HUES48 (cell line): ENCODE data around the gene CYBC1.
"Not testable (repeated sequence)": the region's sequence is repeated elsewhere in the genome, so short reads cannot be mapped to it uniquely, and the experiment has no call there.

Experiments used
- H3K27ac ChIP-seq: one replicate; pipeline ENCODE4 v1.7.0; 2013; ENCODE audit warnings: low read depth, low read length, inconsistent platforms
- H3K27me3 ChIP-seq: 2 replicates; pipeline ENCODE4 v1.6.1; 2013; ENCODE audit warnings: mild to moderate bottlenecking, low read length; ENCODE audit not compliant: control insufficient read depth, insufficient read depth
- H3K36me3 ChIP-seq: 2 replicates; pipeline ENCODE4 v1.6.1; 2013; ENCODE audit warnings: low read length; ENCODE audit not compliant: control insufficient read depth, insufficient read depth
- H3K4me1 ChIP-seq: 2 replicates; pipeline ENCODE4 v1.6.1; 2013; ENCODE audit warnings: mild to moderate bottlenecking, low read length; ENCODE audit not compliant: control insufficient read depth, insufficient read depth
- H3K4me3 ChIP-seq: 2 replicates; pipeline ENCODE4 v1.5.1; 2013; ENCODE audit warnings: mild to moderate bottlenecking, low read depth, low read length
- H3K9ac ChIP-seq: 2 replicates; pipeline ENCODE4 v1.6.1; 2013; ENCODE audit warnings: mild to moderate bottlenecking, low read depth, low read length, moderate library complexity
- H3K9me3 ChIP-seq: 2 replicates; pipeline ENCODE4 v1.6.1; 2013; ENCODE audit warnings: low read length; ENCODE audit not compliant: control insufficient read depth, insufficient read depth

CYBC1 gene

GRCh38 chr17:82415336-82415735, 35.2 kb downstream of the CYBC1 start:
- Histone ChIP-seq H3K9me3 (no peaks in the 10 kb centered on the region), H3K4me1 (peaks cover 7% of the 10 kb centered on the region; the same call in 1 of the 2 replicates)

GRCh38 chr17:82414548-82415281, 35.8 kb downstream of the CYBC1 start:
- Histone ChIP-seq H3K4me3 (peak overlapping the region; percentile 33; the same call in 1 of the 2 replicates), H3K9me3 (no peaks in the 10 kb centered on the region), H3K36me3 (no peaks in the 10 kb centered on the region), H3K27me3 (no peaks in the 10 kb centered on the region), H3K4me1 (peaks cover 7% of the 10 kb centered on the region; the same call in 1 of the 2 replicates), H3K27ac (no peak overlapping the region), H3K9ac (no peak overlapping the region)

More at GRCh38 chr17:82415336-82415735, 35.2 kb downstream of the CYBC1 start:
- H3K27me3 ChIP-seq, result no peaks in the 10 kb centered on the region
- H3K27ac ChIP-seq, result no peak overlapping the region
- no peak overlapping the region for H3K9ac ChIP-seq
- no peak overlapping the region for H3K4me3 ChIP-seq
- H3K36me3 ChIP-seq, result peaks cover 5% of the 10 kb centered on the region; the same call in 1 of the 2 replicates

GRCh38 chr17:82412535-82413520, 37.7 kb downstream of the CYBC1 start:
- Histone ChIP-seq H3K9me3 (no peaks in the 10 kb centered on the region), H3K4me1 (peaks cover 3% of the 10 kb centered on the region; the same call in 1 of the 2 replicates), H3K27me3 (no peaks in the 10 kb centered on the region), H3K9ac (no peak overlapping the region), H3K36me3 (no peaks in the 10 kb centered on the region), H3K4me3 (no peak overlapping the region), H3K27ac (no peak overlapping the region)

GRCh38 chr17:82412081-82412480, 38.5 kb downstream of the CYBC1 start:
- H3K4me3 ChIP-seq, H3K9ac ChIP-seq, H3K36me3 ChIP-seq, H3K27me3 ChIP-seq, H3K4me1 ChIP-seq, H3K9me3 ChIP-seq, H3K27ac ChIP-seq: not testable (repeated sequence)

GRCh38 chr17:82411396-82412053, 39.0 kb downstream of the CYBC1 start:
- Histone ChIP-seq H3K9ac (no peak overlapping the region), H3K9me3 (no peaks in the 10 kb centered on the region), H3K27me3 (no peaks in the 10 kb centered on the region), H3K4me1 (no peaks in the 10 kb centered on the region), H3K4me3 (no peak overlapping the region), H3K36me3 (no peaks in the 10 kb centered on the region), H3K27ac (no peak overlapping the region)

GRCh38 chr17:82410014-82410716, 40.4 kb downstream of the CYBC1 start:
- Histone ChIP-seq H3K9ac (no peak overlapping the region), H3K9me3 (no peaks in the 10 kb centered on the region)

GRCh38 chr17:82408938-82409318, 41.6 kb downstream of the CYBC1 start:
- no peak overlapping the region for H3K27ac ChIP-seq
- H3K4me1 ChIP-seq, result no peaks in the 10 kb centered on the region

More at GRCh38 chr17:82410014-82410716, 40.4 kb downstream of the CYBC1 start:
- H3K36me3 ChIP-seq, result no peaks in the 10 kb centered on the region
- H3K4me3 ChIP-seq, result no peak overlapping the region
- no peak overlapping the region for H3K27ac ChIP-seq
- H3K27me3 ChIP-seq, result no peaks in the 10 kb centered on the region
- no peaks in the 10 kb centered on the region for H3K4me1 ChIP-seq

GRCh38 chr17:82408288-82408937, 42.1 kb downstream of the CYBC1 start:
- H3K9me3 ChIP-seq, result no peaks in the 10 kb centered on the region
- no peaks in the 10 kb centered on the region for H3K27me3 ChIP-seq
- H3K36me3 ChIP-seq, result no peaks in the 10 kb centered on the region
- no peak overlapping the region for H3K4me3 ChIP-seq
- no peak overlapping the region for H3K27ac ChIP-seq
- no peaks in the 10 kb centered on the region for H3K4me1 ChIP-seq
- H3K9ac ChIP-seq, result no peak overlapping the region

More at GRCh38 chr17:82408938-82409318, 41.6 kb downstream of the CYBC1 start:
- Histone ChIP-seq H3K27me3 (no peaks in the 10 kb centered on the region), H3K4me3 (no peak overlapping the region), H3K9ac (no peak overlapping the region), H3K9me3 (no peaks in the 10 kb centered on the region), H3K36me3 (no peaks in the 10 kb centered on the region)

GRCh38 chr17:82407255-82407654, 43.3 kb downstream of the CYBC1 start:
- Histone ChIP-seq H3K9me3 (no peaks in the 10 kb centered on the region), H3K4me1 (no peaks in the 10 kb centered on the region), H3K9ac (no peak overlapping the region), H3K27ac (no peak overlapping the region), H3K4me3 (no peak overlapping the region), H3K36me3 (no peaks in the 10 kb centered on the region), H3K27me3 (no peaks in the 10 kb centered on the region)

GRCh38 chr17:82406131-82406671, 44.4 kb downstream of the CYBC1 start:
- no peak overlapping the region for H3K4me3 ChIP-seq
- H3K9ac ChIP-seq, result no peak overlapping the region
- no peaks in the 10 kb centered on the region for H3K9me3 ChIP-seq
- H3K36me3 ChIP-seq, result no peaks in the 10 kb centered on the region
- H3K27ac ChIP-seq, result no peak overlapping the region
- no peaks in the 10 kb centered on the region for H3K4me1 ChIP-seq
- no peaks in the 10 kb centered on the region for H3K27me3 ChIP-seq
